NCI-H1930 (cell line): ENCODE results near the gene NBR1.
"Not testable (repeated sequence)": the region's sequence is repeated elsewhere in the genome, so short reads cannot be mapped to it uniquely, and the experiment has no call there.

Source experiments
- DNase-seq, 2 experiments: peaks; one replicate each; lab custom pipeline; 2025; lab: John Stamatoyannopoulos, UW

The NBR1 gene, protein sequence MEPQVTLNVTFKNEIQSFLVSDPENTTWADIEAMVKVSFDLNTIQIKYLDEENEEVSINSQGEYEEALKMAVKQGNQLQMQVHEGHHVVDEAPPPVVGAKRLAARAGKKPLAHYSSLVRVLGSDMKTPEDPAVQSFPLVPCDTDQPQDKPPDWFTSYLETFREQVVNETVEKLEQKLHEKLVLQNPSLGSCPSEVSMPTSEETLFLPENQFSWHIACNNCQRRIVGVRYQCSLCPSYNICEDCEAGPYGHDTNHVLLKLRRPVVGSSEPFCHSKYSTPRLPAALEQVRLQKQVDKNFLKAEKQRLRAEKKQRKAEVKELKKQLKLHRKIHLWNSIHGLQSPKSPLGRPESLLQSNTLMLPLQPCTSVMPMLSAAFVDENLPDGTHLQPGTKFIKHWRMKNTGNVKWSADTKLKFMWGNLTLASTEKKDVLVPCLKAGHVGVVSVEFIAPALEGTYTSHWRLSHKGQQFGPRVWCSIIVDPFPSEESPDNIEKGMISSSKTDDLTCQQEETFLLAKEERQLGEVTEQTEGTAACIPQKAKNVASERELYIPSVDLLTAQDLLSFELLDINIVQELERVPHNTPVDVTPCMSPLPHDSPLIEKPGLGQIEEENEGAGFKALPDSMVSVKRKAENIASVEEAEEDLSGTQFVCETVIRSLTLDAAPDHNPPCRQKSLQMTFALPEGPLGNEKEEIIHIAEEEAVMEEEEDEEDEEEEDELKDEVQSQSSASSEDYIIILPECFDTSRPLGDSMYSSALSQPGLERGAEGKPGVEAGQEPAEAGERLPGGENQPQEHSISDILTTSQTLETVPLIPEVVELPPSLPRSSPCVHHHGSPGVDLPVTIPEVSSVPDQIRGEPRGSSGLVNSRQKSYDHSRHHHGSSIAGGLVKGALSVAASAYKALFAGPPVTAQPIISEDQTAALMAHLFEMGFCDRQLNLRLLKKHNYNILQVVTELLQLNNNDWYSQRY

DNA sequence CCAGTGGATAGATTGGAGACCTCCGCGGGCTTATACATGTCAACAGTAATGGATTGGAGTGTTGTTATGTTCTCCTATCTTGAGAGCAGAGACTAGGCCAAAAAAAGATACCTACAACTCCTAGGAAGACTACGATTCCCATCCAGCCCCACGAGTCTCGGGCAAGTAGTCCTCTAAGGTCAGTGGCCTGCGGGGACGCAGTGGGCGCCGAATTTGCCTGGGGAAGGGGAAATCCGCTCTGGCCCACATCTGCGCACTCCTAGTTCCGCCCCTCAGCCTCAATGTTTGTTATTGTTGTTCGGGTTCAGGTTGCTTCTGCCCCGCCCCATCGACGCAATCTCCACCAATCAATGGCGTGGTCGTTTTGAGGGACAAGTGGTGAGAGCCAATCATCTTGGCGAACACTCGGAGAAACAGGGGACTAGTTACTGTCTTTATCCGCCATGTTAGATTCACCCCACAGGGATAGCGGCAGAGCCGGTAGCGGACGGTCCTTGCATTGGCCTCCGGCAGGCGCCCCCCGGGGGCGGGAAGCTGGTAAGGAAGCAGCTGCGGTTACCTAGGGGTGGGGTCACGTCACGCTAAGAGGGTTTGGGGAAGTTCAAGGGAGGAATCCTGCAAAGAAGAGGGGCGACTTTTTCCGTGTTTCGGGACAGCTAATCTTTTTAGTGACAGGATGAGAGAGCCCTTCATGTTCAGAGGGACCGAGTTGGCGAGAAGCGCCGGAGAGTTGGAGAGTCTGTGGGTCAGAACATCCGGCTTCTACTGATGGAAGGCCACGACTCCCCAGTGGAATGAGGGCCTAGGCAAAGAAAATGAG, at the start of gene NBR1:
Gene NBR1 (plus strand): TSS at position 449 of the 820 bp plus-strand sequence. CDS start 4,586 bp downstream, outside the sequence.
- DNase-seq, result peak; percentile 97

DNA sequence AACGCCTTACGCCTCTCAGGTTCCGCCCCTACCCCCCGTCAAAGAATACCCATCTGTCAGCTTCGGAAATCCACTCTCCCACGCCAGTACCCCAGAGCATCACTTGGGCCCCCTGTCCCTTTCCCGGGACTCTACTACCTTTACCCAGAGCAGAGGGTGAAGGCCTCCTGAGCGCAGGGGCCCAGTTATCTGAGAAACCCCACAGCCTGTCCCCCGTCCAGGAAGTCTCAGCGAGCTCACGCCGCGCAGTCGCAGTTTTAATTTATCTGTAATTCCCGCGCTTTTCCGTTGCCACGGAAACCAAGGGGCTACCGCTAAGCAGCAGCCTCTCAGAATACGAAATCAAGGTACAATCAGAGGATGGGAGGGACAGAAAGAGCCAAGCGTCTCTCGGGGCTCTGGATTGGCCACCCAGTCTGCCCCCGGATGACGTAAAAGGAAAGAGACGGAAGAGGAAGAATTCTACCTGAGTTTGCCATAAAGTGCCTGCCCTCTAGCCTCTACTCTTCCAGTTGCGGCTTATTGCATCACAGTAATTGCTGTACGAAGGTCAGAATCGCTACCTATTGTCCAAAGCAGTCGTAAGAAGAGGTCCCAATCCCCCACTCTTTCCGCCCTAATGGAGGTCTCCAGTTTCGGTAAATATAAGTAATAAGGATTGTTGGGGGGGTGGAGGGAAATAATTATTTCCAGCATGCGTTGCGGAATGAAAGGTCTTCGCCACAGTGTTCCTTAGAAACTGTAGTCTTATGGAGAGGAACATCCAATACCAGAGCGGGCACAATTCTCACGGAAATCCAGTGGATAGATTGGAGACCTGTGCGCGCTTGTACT, 45.7 kb upstream of the NBR1 start, which contains the start of gene BRCA1:
Gene BRCA1 (minus strand): TSS at position 232 of the 834 bp plus-strand sequence. CDS start 1,268 bp downstream, outside the sequence.
- peak; percentile 97 to 99 for DNase-seq

DNA sequence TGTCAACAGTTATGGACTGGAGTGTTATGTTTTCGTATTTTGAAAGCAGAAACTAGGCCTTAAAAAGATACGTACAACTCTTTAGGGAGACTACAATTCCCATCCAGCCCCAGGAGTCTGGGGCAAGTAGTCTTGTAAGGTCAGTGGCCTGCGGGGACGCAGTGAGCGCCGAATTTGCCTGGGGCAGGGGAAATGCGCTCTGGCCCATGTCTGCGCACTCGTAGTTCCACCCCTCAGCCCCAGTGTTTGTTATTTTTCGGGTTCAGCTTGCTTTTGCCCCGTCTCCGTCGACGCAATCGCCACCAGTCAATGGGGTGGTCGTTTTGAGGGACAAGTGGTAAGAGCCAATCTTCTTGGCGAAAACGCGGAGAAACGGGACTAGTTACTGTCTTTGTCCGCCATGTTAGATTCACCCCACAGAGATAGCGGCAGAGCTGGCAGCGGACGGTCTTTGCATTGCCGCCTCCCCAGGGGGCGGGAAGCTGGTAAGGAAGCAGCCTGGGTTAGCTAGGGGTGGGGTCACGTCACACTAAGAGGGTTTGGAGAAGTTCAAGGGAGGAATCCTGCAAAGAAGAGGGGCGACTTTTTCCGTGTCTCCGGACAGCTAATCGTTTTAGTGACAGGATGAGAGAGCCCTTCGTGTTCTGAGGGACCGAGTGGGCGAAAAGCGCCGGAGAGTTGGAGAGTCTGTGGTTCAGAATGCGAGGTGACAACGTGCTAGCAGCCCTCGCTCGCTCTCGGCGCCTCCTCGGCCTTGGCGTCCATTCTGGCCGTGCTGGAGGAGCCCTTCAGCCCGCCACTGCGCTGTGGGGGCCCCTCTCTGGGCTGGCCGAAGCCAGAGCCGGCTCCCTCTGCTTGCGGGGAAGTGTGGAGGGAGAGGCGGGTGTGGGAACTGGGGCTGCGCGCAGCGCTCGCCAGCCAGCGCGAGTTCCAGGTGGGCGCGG, 44.8 kb upstream of the NBR1 start:
- no peak for DNase-seq

DNA sequence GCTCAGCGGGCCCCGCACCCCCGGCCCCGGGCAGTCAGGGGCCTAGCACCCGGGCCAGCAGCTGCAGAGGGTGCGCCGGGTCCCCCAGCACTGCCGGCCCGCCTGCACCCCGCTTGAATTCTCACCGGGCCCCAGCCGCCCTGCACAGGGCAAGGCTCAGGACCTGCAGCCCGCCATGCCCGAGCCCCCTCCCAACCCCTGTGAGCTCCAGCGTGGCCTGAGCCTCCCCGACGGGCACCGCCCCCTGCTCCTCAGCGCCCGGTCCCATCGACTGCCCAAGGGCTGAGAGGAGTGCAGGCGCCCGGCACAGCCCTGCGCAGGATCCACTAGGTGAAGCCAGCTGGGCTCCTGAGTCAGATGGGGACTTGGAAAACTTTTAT, 44.1 kb upstream of the NBR1 start:
- DNase-seq, result no peak

DNA sequence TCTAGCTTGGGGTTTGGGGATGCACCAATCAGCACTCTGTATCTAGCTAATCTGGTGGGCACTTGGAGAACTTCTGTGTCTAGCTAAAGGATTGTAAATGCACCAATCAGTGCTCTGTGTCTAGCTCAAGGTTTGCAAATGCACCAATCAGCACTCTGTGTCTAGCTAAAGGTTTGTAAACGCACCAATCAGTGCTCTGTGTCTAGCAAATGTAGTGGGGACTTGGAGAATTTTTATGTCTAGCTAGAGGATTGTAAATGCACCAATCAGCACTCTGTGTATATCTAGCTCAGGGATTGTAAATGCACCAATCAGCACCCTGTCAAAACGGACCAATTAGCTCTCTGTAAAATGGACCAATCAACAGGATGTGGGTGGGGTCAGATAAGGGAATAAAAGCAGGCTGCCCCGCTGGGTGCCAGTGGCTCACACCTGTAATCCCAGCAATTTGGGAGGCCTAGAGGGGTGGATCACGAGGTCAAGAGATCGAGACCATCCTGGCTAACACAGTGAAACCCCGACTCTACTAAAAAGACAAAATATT, 43.6 kb upstream of the NBR1 start:
- not testable (repeated sequence) for DNase-seq

DNA sequence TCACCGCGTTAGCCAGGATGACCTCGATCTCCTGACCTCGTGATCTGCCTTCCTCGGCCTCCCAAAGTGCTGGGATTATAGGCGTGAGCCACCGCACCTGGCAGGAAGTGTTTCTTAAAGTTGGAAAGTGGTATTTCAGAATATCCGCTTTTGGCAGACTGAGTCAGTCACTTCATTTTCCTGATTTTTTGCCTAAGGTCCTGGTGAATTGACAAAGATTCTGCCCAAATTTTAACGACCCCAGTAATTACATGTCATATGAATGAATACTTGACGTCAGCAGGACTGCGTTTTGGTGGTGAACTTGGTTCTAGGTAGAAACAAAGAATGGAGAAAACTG, 41.4 kb upstream of the NBR1 start:
- no peak for DNase-seq

DNA sequence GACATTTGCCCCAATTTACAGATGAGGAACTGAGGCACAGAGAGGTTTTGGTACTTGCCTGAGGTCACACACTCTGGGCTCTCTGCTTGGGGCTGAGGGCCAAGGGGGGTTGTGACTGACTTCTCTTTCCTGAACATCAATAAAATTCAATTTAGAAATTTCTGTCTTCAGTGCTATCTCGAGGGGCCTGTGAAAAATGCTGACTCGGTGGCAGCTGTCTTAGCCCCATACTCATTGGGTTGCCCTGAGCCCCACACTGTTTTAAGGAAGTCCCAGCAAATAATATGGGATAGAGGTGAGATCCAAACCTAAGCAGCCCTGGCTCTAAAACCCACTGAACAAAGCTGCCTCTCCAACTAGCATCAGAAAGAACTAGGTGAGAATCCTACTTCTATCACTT, 38.9 kb upstream of the NBR1 start:
- no peak for DNase-seq

DNA sequence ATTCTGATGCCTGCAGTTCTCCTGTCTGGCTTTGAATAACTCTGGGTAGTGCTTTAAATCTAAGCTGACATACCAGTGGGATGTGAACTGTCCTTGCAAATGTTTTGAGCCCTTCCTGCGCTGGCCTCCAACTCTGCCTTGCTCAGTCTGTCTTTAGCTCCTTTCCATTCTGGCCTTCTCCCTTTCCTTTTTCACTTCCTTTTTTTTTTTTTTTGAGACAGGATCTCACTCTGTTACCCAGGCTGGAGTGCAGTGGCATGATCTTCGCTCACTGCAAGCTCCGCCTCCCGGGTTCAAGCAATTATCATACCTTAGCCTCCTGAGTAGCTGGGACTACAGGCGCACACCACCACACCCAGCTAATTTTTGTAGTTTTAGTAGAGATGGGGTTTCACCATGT, 37.6 kb upstream of the NBR1 start:
- DNase-seq, result not testable (repeated sequence)

DNA sequence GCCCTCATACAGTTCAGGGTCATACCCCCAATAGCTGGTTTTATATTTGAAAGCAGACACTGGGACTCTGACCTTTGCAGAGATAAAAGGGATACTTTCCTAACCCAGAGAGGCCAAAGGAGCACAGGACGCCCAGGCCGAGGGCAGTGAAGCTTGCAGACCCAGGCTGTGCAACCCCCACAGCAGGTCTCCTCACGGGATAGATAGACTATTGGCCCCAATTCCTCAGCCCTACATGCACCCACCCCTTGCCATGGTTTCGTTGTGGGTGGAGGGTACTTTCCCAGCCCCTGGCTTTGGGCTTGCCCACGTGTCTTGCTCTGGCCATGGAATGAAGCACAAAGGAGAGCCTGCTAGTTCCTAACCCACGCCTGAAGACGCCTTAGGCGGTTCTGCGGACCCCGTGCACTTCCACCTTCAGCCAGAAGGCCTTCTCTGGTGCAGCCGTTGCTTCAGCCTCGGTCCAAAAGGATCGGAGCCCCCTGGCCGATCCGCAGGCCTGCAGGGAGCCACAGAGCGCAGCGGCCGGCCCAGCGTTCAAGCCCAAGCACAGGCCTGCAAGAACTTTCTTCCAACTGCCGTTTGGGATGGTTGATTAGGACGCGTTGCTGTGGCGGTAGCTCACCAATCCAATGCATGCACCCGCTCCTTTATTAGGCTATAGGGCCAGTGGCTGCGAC, 36.1 kb upstream of the NBR1 start:
- DNase-seq, result no peak

DNA sequence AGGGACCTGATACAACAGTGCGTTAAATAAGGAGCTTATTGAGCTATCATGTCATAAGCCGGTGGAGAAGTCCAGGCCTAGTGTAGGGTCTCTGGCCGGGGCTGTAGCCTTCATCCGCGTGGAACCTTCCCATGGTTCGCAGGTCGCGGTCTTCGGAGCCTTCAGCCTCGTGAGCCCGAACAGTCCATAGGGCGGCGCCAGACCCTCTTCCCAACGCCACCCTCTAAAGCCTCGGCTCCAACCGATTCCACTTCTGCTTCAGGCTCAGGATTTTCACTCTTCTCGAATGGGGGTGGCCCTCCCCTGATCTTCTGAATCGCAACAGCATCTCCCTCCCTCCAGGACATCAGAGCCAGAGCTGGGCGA, 35.6 kb upstream of the NBR1 start:
- no peak for DNase-seq

DNA sequence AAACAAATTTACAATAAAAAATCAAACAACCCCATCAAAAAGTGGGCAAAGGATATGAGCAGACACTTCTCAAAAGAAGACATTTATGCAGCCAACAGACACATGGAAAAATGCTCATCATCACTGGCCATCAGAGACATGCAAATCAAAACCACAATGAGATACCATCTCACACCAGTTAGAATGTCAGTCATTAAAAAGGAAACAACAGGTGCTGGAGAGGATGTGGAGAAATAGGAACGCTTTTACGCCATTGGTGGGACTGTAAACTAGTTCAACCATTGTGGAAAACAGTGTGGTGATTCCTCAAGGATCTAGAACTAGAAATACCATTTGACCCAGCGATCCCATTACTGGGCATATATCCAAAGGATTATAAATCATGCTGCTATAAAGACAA, 34.4 kb upstream of the NBR1 start:
- not testable (repeated sequence) for DNase-seq

DNA sequence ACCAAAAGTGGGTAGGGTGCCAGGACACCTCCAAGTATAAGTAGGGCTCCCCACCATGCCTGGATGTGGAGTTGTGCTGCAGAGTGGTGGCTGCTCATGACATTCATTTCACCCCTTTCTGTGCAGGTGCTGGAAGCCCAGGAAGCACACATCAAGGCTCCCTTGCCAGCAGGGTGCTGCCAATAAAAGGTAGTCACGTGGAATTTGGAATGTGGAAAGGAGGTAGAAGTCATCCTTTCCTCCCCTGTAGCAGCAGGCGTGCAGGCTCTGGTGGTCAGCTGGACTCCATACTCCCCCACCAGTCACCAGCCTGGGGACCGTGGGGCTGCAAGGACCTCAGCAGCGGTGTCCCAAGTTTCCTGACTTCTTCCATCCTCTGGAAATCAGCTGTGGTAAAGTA, 32.5 kb upstream of the NBR1 start:
- DNase-seq, result not testable (repeated sequence)

DNA sequence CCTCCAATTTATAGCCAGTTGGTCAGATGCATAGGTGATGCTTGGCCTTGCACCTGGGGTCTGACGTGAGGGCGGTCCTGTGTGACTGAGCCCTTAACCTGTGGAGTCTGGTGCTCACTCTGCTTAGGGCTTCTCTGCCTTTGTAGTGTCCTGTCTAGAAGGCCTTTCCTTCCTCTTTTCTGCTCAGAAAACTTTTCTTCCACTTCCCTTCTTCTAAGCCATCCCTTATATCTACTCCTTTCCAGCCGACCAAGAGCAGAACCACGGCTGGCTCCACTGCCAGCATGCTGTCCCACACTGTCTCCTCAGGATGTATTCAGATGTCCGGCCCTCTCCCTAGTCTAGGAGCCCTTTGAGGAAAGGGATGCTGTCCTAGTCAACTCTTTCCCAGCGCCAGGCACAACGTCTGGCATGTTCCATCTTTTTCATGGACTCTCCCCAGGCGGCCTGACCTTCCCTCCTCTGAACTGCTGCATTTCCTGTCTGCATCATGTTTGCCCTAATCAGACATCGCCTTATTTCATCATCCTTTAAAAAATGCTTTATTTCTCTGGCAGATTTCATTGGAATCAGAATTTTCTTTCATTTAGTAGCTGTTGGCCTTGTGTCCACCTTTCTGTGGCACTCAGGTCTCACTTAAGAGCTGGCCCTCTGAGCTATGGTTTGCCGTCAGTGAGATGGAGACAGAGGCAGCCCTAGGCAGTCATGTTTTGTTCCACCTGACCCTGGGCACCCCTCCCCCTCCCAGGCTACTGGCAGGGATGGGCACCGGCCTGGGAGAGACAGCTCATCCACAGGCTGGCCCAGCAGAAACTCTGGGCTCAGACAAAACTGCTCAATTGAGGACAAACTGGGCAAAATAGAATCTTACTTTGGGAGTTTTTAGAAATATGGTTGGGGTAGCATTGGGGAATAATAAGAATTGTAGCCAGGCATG, 30.4 kb upstream of the NBR1 start:
- DNase-seq, result no peak

DNA sequence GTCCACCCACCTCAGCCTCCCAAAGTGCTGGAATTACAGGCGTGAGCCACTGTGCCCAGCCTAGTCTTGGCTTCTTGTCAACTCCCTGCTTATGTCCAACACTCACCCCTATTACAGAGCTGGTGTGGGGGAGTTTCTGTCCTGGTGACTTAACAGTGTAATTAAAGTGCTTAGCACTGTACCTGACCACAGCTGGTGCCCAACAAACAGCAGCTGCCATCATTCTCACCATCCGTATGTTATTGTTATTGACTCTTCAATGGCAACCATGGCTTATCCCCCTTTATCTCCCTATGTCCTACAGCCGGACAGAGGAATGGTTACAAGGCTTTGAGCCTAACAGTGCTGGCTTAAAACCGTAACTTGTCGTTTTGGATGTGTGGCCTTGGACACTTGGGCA, 28.9 kb upstream of the NBR1 start:
- no peak for DNase-seq

DNA sequence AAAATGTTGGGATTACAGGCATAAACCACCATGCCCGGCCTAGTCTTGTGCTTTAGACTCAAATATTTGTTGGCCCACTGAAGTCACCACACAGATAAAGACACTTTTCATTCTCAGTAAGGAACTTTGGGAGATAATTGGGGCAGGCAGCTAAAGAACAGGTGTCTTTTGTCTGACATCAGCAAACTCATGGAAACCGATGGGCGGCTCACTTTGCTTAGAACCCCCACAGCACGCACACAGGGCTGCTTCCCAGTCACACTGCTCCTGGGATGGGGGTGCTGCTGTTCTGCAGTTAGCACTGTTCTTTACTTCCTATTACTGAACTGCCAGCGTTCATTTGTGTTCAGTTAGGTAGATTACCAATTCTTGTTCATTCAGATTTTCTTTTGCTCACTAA, 27.8 kb upstream of the NBR1 start:
- no peak for DNase-seq

DNA sequence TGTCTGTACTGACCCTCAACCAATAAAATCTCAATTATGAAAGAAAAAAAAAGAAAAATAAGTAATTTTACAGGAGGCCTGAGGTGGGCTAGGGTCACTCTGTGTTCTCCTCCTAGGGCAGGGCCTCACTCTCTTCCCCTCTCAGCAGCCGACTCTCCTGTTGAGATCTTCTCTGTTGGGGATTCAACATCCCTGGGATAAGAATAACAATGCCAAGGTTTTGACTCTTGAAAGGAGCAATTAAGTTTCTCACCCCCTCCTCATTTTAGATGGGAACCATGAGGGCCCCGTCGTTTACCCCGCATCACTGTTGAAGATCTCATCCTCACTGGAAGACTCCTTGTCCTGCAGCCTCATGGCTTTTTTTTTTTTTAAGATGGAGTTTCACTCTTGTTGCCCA, 24.4 kb upstream of the NBR1 start:
- no peak for DNase-seq

DNA sequence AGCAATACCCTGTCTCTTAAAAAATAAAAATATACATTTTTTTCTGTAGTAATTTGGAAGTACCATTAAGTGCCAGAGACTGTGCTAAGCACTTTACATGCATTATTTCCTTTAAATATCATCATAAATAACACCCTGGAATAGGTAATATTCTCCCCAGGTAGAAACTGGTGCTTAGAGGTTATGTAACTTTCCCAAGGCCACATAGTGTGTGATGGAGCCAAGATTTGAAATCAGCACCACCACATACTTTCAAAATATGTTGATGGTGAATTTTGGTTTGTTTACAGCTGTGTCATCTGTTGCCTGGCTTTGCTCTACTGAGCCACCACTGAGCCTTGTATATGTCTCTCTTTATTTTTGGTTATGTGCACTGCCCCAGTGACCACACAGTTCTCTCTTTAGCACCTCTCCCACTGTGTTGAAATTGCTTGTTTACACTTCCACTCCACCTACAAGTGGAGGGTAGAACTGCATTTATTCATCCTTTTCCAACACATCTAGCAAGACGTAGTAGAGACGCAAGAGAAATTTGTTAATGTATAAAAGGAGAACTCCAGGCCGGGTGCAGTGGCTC, 19.0 kb upstream of the NBR1 start:
- no peak for DNase-seq
